GM13976 (cell line): ENCODE measurements around the gene HBQ1.
"Not testable (repeated sequence)": the region's sequence is repeated elsewhere in the genome, so short reads cannot be mapped to it uniquely, and the experiment has no call there.

Experiments
- DNase-seq: peaks from one replicate; pipeline ENCODE4 v3.0.0; 2012; ENCODE audit warnings: low spot score
- CTCF ChIP-seq: IDR thresholded peaks from 2 replicates; pipeline ENCODE4 v1.5.1; 2012; ENCODE audit warnings: borderline replicate concordance, mild to moderate bottlenecking; ENCODE audit not compliant: insufficient read depth; ENCODE audit errors: extremely low read depth, missing control alignments, control extremely low read depth
- in situ Hi-C: fragments of 300-500 bp; cut with MboI; formaldehyde crosslinking; loops from one replicate; pipeline ENCODE4 v1.12.0; 2022; ENCODE audit warnings: low sequenced_read_pairs, mixed read lengths, inconsistent platforms; ENCODE audit not compliant: unreplicated experiment

The HBQ1 gene

GRCh38 chr16:160691-161190 lies 19.5 kb upstream of the HBQ1 start:
- DNase-seq: no peak
- in situ Hi-C loops: no loop called here
- TF ChIP-seq CTCF: no peak

- no peak for TF ChIP-seq CTCF
- DNase-seq: no peak
- in situ Hi-C loops: no loop called here
Measured at GRCh38 chr16:162271-162991, 17.8 kb upstream of the HBQ1 start.

GRCh38 chr16:163139-163538 lies 17.1 kb upstream of the HBQ1 start:
- DNase-seq, in situ Hi-C loops: not testable (repeated sequence)

- DNase-seq, in situ Hi-C loops: not testable (repeated sequence)
Measured at GRCh38 chr16:163696-164095, 16.6 kb upstream of the HBQ1 start.

GRCh38 chr16:164134-164823 lies 16.0 kb upstream of the HBQ1 start:
- in situ Hi-C loops, DNase-seq: not testable (repeated sequence)

- TF ChIP-seq CTCF: no peak
- peak; percentile 79 for DNase-seq
- in situ Hi-C loops: no loop called here
Measured at GRCh38 chr16:164827-165538, 15.3 kb upstream of the HBQ1 start.

- TF ChIP-seq CTCF: no peak
- in situ Hi-C loops: no loop called here
- no peak for DNase-seq
Measured at GRCh38 chr16:165539-166374, 14.5 kb upstream of the HBQ1 start, which contains the start of gene HBM. HBM (plus strand) TSS chr16:165978; CDS start chr16:165998, 20 bp downstream.
